Loucy (cell line): ENCODE measurements around the gene RIMBP2.

ENCODE experiments used
- H2AFZ ChIP-seq: fragments of 200-600 bp; sonication (generic); 2 replicates; pipeline ENCODE4 v1.6.0; 2016; ENCODE audit warnings: antibody characterized with exemption, mild to moderate bottlenecking, low read length, moderate library complexity
- H3F3A ChIP-seq: fragments of 200-600 bp; 2 replicates; pipeline ENCODE4 v1.6.0; 2016; ENCODE audit warnings: antibody characterized with exemption, low read depth, mild to moderate bottlenecking
- H3K27me3 ChIP-seq: fragments of 200-600 bp; sonication (generic); 2 replicates; pipeline ENCODE4 v1.6.1; 2014; ENCODE audit warnings: low read length, mild to moderate bottlenecking; ENCODE audit not compliant: insufficient read depth, poor library complexity, severe bottlenecking
- H3K36me3 ChIP-seq: fragments of 200-600 bp; sonication (generic); 2 replicates; pipeline ENCODE4 v1.6.1; 2016; ENCODE audit warnings: low read length; ENCODE audit not compliant: insufficient read depth
- H3K4me1 ChIP-seq: fragments of 200-600 bp; sonication (generic); 2 replicates; pipeline ENCODE4 v1.5.1; 2014; ENCODE audit warnings: low read length, mild to moderate bottlenecking; ENCODE audit not compliant: insufficient read depth, poor library complexity, severe bottlenecking
- H3K4me2 ChIP-seq: fragments of 200-600 bp; sonication (generic); 2 replicates; pipeline ENCODE4 v1.6.0; 2014; ENCODE audit warnings: antibody characterized with exemption, low read length, low read depth, mild to moderate bottlenecking; ENCODE audit not compliant: poor library complexity, severe bottlenecking
- H3K4me3 ChIP-seq: fragments of 200-600 bp; sonication (generic); 2 replicates; pipeline ENCODE4 v1.5.1; 2014; ENCODE audit warnings: low read length, mild to moderate bottlenecking, mixed read lengths; ENCODE audit not compliant: poor library complexity, severe bottlenecking
- H3K79me2 ChIP-seq: fragments of 200-600 bp; sonication (generic); 2 replicates; pipeline ENCODE4 v1.6.1; 2014; ENCODE audit warnings: low read length; ENCODE audit not compliant: insufficient read depth
- H3K9ac ChIP-seq: fragments of 200-600 bp; sonication (generic); 2 replicates; pipeline ENCODE4 v1.6.0; 2014; ENCODE audit warnings: mild to moderate bottlenecking, low read depth, low read length, moderate library complexity; ENCODE audit not compliant: poor library complexity, severe bottlenecking
- H3K9me2 ChIP-seq: fragments of 200-600 bp; sonication (generic); replicated peaks from 2 replicates; pipeline ENCODE4 v1.6.1; 2016; ENCODE audit warnings: low read depth, low read length, mixed read lengths
- H3K9me3 ChIP-seq: fragments of 200-600 bp; sonication (generic); 2 replicates; pipeline ENCODE4 v1.6.1; 2014; ENCODE audit warnings: mild to moderate bottlenecking, antibody characterized with exemption, low read length, low read depth; ENCODE audit not compliant: insufficient read depth
- H4K20me1 ChIP-seq: fragments of 200-600 bp; sonication (generic); 2 replicates; pipeline ENCODE4 v1.6.0; 2014; ENCODE audit warnings: antibody characterized with exemption, low read length, mild to moderate bottlenecking; ENCODE audit not compliant: insufficient read depth, poor library complexity, severe bottlenecking
- EZH2phosphoT487 ChIP-seq: fragments of 200-600 bp; IDR thresholded peaks from 2 replicates; pipeline ENCODE4 v1.6.1; 2018; ENCODE audit warnings: antibody characterized with exemption, mild to moderate bottlenecking, moderate library complexity, borderline replicate concordance
- TF ChIP-seq, protein P1 (sequence below): fragments of 200-600 bp; sonication (generic); conservative IDR thresholded peaks from 2 replicates; pipeline ENCODE4 v1.5.1; 2014; ENCODE audit warnings: mild to moderate bottlenecking, antibody characterized with exemption, low read length

Gene RIMBP2

DNA sequence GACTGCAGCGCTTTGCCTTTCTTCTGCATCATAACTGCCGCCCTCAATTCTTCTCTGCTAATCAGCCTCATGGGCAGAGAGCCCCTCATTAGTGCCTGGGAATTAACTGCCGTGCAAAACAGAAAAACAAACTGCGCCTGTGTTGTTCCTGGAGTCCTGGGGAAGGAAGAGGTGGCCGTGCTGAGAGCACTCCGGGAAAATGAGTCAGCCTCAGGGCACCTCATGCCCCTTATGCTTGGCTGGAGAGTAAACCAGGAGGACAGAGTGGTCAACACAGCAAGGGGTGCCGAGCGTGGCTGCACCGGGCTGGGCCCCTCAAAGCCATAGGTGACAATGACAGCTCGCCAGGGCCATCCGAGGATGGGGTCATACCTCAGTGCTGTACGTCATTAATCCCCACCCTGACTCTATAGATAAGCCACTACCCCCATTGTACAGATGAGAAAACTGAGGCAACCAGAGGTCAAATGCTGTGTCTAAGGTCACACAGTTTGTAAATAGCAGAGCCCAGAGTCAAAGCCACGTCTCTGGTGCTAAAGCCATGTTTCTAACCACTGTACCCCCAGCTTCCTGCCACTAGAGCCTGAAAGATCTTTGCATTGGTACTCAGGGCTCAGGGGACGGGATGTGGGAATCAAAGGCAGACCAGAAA is 74.4 kb downstream of the RIMBP2 start:
- H3K9me3 ChIP-seq, result no peaks in the 10 kb centered on the region; the same call in 1 of the 2 replicates
- TF ChIP-seq, protein P1, sequence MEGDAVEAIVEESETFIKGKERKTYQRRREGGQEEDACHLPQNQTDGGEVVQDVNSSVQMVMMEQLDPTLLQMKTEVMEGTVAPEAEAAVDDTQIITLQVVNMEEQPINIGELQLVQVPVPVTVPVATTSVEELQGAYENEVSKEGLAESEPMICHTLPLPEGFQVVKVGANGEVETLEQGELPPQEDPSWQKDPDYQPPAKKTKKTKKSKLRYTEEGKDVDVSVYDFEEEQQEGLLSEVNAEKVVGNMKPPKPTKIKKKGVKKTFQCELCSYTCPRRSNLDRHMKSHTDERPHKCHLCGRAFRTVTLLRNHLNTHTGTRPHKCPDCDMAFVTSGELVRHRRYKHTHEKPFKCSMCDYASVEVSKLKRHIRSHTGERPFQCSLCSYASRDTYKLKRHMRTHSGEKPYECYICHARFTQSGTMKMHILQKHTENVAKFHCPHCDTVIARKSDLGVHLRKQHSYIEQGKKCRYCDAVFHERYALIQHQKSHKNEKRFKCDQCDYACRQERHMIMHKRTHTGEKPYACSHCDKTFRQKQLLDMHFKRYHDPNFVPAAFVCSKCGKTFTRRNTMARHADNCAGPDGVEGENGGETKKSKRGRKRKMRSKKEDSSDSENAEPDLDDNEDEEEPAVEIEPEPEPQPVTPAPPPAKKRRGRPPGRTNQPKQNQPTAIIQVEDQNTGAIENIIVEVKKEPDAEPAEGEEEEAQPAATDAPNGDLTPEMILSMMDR, result no peak
- TF ChIP-seq EZH2phosphoT487, result no peak
- H4K20me1 ChIP-seq, result no peaks in the 10 kb centered on the region
- no peak overlapping the region for H2AFZ ChIP-seq
- no peak overlapping the region for H3K9ac ChIP-seq
- H3K27me3 ChIP-seq, result no peaks in the 10 kb centered on the region
- H3K4me1 ChIP-seq, result no peaks in the 10 kb centered on the region
- H3K4me3 ChIP-seq, result no peak overlapping the region
- H3K9me2 ChIP-seq, result no peaks in the 10 kb centered on the region
- no peak overlapping the region for H3K4me2 ChIP-seq
- no peaks in the 10 kb centered on the region for H3K79me2 ChIP-seq
- no peaks in the 10 kb centered on the region for H3K36me3 ChIP-seq
- H3F3A ChIP-seq, result no peaks in the 10 kb centered on the region

DNA sequence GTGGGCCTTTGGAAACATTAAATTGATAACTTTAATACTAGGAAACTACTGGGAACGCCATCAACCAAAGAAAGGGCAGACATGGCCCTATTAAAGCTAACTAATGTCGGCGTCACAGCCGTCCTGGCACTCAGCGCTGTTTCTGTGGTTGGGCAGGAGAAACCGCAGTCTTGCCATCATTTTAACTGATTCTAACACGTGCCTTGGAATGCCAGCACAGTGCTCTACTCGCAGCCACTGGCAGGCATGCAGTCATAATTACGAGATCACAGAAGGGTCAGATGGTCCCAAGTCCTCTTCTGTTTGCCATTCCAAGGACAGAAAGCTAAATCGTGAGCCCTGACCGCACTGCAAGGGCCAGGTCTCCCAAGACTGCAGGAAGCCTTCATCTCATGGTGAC is 75.2 kb downstream of the RIMBP2 start:
- Histone ChIP-seq H3K4me1 (no peaks in the 10 kb centered on the region), H4K20me1 (no peaks in the 10 kb centered on the region), H3F3A (no peaks in the 10 kb centered on the region), H3K4me2 (no peak overlapping the region), H3K27me3 (no peaks in the 10 kb centered on the region), H2AFZ (no peak overlapping the region), H3K9me3 (no peaks in the 10 kb centered on the region; the same call in 1 of the 2 replicates), H3K79me2 (no peaks in the 10 kb centered on the region), H3K9ac (no peak overlapping the region), H3K4me3 (no peak overlapping the region), H3K36me3 (no peaks in the 10 kb centered on the region), H3K9me2 (no peaks in the 10 kb centered on the region)
- TF ChIP-seq, protein P1, result no peak

DNA sequence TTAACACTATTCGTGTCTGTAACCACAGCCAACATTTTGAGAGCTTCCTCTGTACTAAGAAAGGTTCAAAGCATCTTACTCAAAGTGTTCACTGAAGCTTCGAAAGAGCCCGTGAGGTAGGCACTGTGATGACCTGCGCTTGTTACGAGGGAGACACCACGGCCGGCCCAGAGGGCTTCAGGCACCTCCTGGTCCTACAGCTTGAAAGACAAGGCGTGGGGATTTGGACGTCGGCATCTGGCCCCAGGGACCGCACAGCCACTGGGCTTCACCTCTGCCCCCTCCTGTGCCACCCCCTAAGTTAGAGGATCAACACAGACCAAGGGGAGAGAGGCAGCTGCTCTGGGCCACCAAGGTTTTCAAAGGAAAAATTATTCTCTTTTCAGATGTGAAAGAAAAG is 75.6 kb downstream of the RIMBP2 start:
- H3K9ac ChIP-seq, result no peak overlapping the region
- H2AFZ ChIP-seq, result no peak overlapping the region
- no peaks in the 10 kb centered on the region for H3F3A ChIP-seq
- H3K4me1 ChIP-seq, result no peaks in the 10 kb centered on the region
- no peaks in the 10 kb centered on the region for H3K9me2 ChIP-seq
- H3K4me3 ChIP-seq, result no peak overlapping the region
- H3K36me3 ChIP-seq, result no peaks in the 10 kb centered on the region
- H3K79me2 ChIP-seq, result no peaks in the 10 kb centered on the region
- peaks cover under 1% of the 10 kb centered on the region; the same call in 1 of the 2 replicates for H3K9me3 ChIP-seq
- H4K20me1 ChIP-seq, result no peaks in the 10 kb centered on the region
- H3K27me3 ChIP-seq, result no peaks in the 10 kb centered on the region
- H3K4me2 ChIP-seq, result no peak overlapping the region
- no peak for TF ChIP-seq EZH2phosphoT487
- TF ChIP-seq, protein P1, result no peak
